ENCODE data around the gene PTCH2.
"Not testable (repeated sequence)": the region's sequence is repeated elsewhere in the genome, so short reads cannot be mapped to it uniquely, and the experiment has no call there.

The PTCH2 gene

GRCh38 chr1:44847845-44848244, 4.8 kb upstream of the PTCH2 start:
- in situ Hi-C loops (cut with HindIII; ENCODE audit: low sequenced_read_pairs) = no loop called here

- in situ Hi-C loops (cut with HindIII; ENCODE audit: low sequenced_read_pairs) = no loop called here
Observed at GRCh38 chr1:44846985-44847384, 3.9 kb upstream of the PTCH2 start.

- in situ Hi-C loops (cut with HindIII; ENCODE audit: low sequenced_read_pairs) = no loop called here
Observed at GRCh38 chr1:44842486-44842861, 579 bp downstream of the PTCH2 start.

- in situ Hi-C loops (cut with HindIII; ENCODE audit: low sequenced_read_pairs) = no loop called here
Observed at GRCh38 chr1:44839576-44839975, 3.5 kb downstream of the PTCH2 start.

- in situ Hi-C loops (cut with HindIII; ENCODE audit: low sequenced_read_pairs) = not testable (repeated sequence)
Observed at GRCh38 chr1:44838294-44838693, 4.8 kb downstream of the PTCH2 start.

GRCh38 chr1:44835738-44836675, 7.0 kb downstream of the PTCH2 start:
- in situ Hi-C loops (cut with HindIII; ENCODE audit: low sequenced_read_pairs) = no loop called here

GRCh38 chr1:44834328-44834727, 8.7 kb downstream of the PTCH2 start:
- in situ Hi-C loops (cut with HindIII; ENCODE audit: low sequenced_read_pairs) = no loop called here

- in situ Hi-C loops (cut with HindIII; ENCODE audit: low sequenced_read_pairs) = no loop called here
Observed at GRCh38 chr1:44832056-44832705, 10.9 kb downstream of the PTCH2 start.

GRCh38 chr1:44831516-44831915, 11.5 kb downstream of the PTCH2 start:
- in situ Hi-C loops (cut with HindIII; ENCODE audit: low sequenced_read_pairs) = no loop called here

GRCh38 chr1:44830900-44831304, 12.2 kb downstream of the PTCH2 start:
- in situ Hi-C loops (cut with HindIII; ENCODE audit: low sequenced_read_pairs) = no loop called here

GRCh38 chr1:44829506-44830384, 13.3 kb downstream of the PTCH2 start:
- in situ Hi-C loops (cut with HindIII; ENCODE audit: low sequenced_read_pairs) = no loop called here

- in situ Hi-C loops (cut with HindIII; ENCODE audit: low sequenced_read_pairs) = no loop called here
Observed at GRCh38 chr1:44828841-44829440, 14.1 kb downstream of the PTCH2 start.

- in situ Hi-C loops (cut with HindIII; ENCODE audit: low sequenced_read_pairs) = no loop called here
Observed at GRCh38 chr1:44828003-44828651, 14.9 kb downstream of the PTCH2 start.

GRCh38 chr1:44827197-44828002, 15.7 kb downstream of the PTCH2 start:
- in situ Hi-C loops (cut with HindIII; ENCODE audit: low sequenced_read_pairs) = no loop called here

- in situ Hi-C loops (cut with HindIII; ENCODE audit: low sequenced_read_pairs) = no loop called here
Observed at GRCh38 chr1:44826375-44827196, 16.5 kb downstream of the PTCH2 start.

GRCh38 chr1:44824392-44824791, 18.7 kb downstream of the PTCH2 start:
- in situ Hi-C loops (cut with HindIII; ENCODE audit: low sequenced_read_pairs) = not testable (repeated sequence)

GRCh38 chr1:44822981-44823451, 20.0 kb downstream of the PTCH2 start:
- in situ Hi-C loops (cut with HindIII; ENCODE audit: low sequenced_read_pairs) = no loop called here

GRCh38 chr1:44822131-44822701, 20.8 kb downstream of the PTCH2 start:
- in situ Hi-C loops (cut with HindIII; ENCODE audit: low sequenced_read_pairs) = no loop called here

Data from DLD1 (cell line).